Heart right ventricle (tissue), 16 donors: ENCODE measurements around the gene HEPN1. TPM values are rescaled to one million over a fixed set of nuclear protein-coding genes. Genes with fewer than 3 reads are reported as not detected.

Experiments
- ATAC-seq, 8 donors: fragments of 200-7000 bp; cut with Tn5 transposase; one replicate each; pipeline ENCODE4 v1.9.1; 2020; ENCODE audit warnings: mild to moderate bottlenecking in 8 of 8, moderate library complexity in 8 of 8, moderate number of reproducible peaks in 1 of 8
- DNase-seq, 2 donors: peaks; one replicate each; pipeline ENCODE4 v3.0.0-alpha.2; 2020
- H3K27ac ChIP-seq, 10 donors: fragments of 200-600 bp; sonication (generic) in 2 of 10; one replicate each; pipeline versions ENCODE4 v1.5.0 to v1.8.0; 2020 to 2022; ENCODE audit warnings: mild to moderate bottlenecking in 3 of 10
- H3K27me3 ChIP-seq, 7 donors: fragments of 200-600 bp; one replicate each; pipeline ENCODE4 v1.8.0; 2021 to 2022; ENCODE audit warnings: mild to moderate bottlenecking in 2 of 7
- H3K36me3 ChIP-seq, 9 donors: fragments of 200-600 bp; sonication (generic) in 1 of 9; one replicate each; pipeline versions ENCODE4 v1.5.0 to v1.8.0; 2020 to 2022; ENCODE audit warnings: mild to moderate bottlenecking in 2 of 9
- H3K4me1 ChIP-seq, 9 donors: fragments of 200-600 bp; sonication (generic) in 1 of 9; one replicate each; pipeline versions ENCODE4 v1.5.0 to v1.8.0; 2020 to 2022; ENCODE audit warnings: mild to moderate bottlenecking in 4 of 9
- H3K4me3 ChIP-seq, 10 donors: fragments of 200-600 bp; sonication (generic) in 2 of 10; one replicate each; pipeline versions ENCODE4 v1.5.0 to v1.8.0; 2020 to 2022; ENCODE audit warnings: mild to moderate bottlenecking in 7 of 10, moderate library complexity in 2 of 10
- H3K9me3 ChIP-seq, 11 donors: fragments of 200-600 bp in 10 of 11; sonication (generic) in 2 of 11; one replicate each; pipeline versions ENCODE4 v1.5.0 to v1.8.0; 2013 to 2022; ENCODE audit warnings: mild to moderate bottlenecking in 2 of 11, control low read depth in 1 of 11, moderate library complexity in 1 of 11
- CTCF ChIP-seq, 9 donors: fragments of 200-600 bp; sonication (generic) in 2 of 9; IDR thresholded peaks; one replicate each; pipeline versions ENCODE4 v1.5.0 to v1.8.0; 2021 to 2022; ENCODE audit warnings: antibody characterized with exemption in 9 of 9, mild to moderate bottlenecking in 5 of 9, moderate library complexity in 1 of 9
- WGBS, 2 donors: extraction: QIAGEN DNeasy Blood & Tissue Kit; methylation state at CpG; one replicate each; pipeline ENCODE4 v1.1.7; 2013; ENCODE audit warnings: inconsistent platforms in 1 of 2; 5-methylcytosine and 5-hydroxymethylcytosine counted together
- intact Hi-C, 10 donors: fragments of 100-400 bp; cut with DNase I; formaldehyde crosslinking; loops; one replicate each; pipeline versions ENCODE4 v1.11.1 to v1.14.2; 2022
- polyA plus RNA-seq, 2 donors: library from polyadenylated mRNA; stranded (reverse); fragments of 200-250 nt; gene quantifications; one replicate each; pipeline ENCODE4 v1.2.3, GENCODE V29; 2013
- total RNA-seq, 10 donors: library from RNA; stranded (reverse); fragmentation: NEBNext Ultra II Directional in 3 of 10; extraction: Animal tissue kit (Norgen Biotek cat#: 25700) in 3 of 10; gene quantifications; one replicate each; pipeline versions ENCODE4 v1.2.1 to v1.2.4, GENCODE V29; 2021 to 2023
- donor health status: Arrhythmogenic right ventricular cardiomyopathy.
- donor health status: ischemic (EF 13 %, LVEDD 7.1; RV severe dilation, severe dysfunction).
- donor health status: healthy with polysubstance abuse.
- donor health status: DM: no; HTN: yes; CAD: no.
- donor health status: DM: no; HTN: no; CAD: no.
- donor health status: ischemic (EF 25% LVEDD 6.9; RV normal size, moderate dysfunction).
- donor health status: ischemic (EF 25% LVEDD 5.7; RV mildly dilated, moderate dysfunction).
- donor health status: healthy.
- donor health status: DM: yes; HTN: yes; CAD: no.
- donor health status: Ischemic cardiomyopathy.
- donor health status: ischemic (EF 35%, LVEDD 5.7; RV mildly dilated, moderate dysfunction).
- donor health status: nonischemic (EF 11% LVEDD 7.7; RV severe dilation, severe dysfunction).
- donor health status: DM: yes; HTN: yes; CAD: no.
- donor health status: PGD.
- donor health status: ischemic (EF 29% LVEDD 5.4; RV normal size, mild dysfunction).
- donor health status: nonischemic (EF 23%, LVEDD 6.1; RV moderate dilation, normal function).

HEPN1 gene
- total and polyA plus RNA-seq, 12 donors = 0.03 TPM; not detected in 11

GRCh38 chr11:124898263-124898680 is 20.8 kb upstream of the HEPN1 start:
- intact Hi-C loops = loop anchor here in 1 of 10 donors (2.0 kb wide), 2 partner anchors 21 to 23 kb away; no protein-coding TSS in a partner anchor
- peaks cover 0 to 25% (median 0%) of the 10 kb centered on the region in 9 donors for H3K36me3 ChIP-seq
- peaks cover 0 to 19% (median 0%) of the 10 kb centered on the region in 7 donors for H3K27me3 ChIP-seq
- TF ChIP-seq CTCF (IDR thresholded peaks at IDR 0.05) = peak in 2 of 9 donors; percentile 13 to 24
- peak; percentile 27 to 59 (median 44) for ATAC-seq
- 36 to 57% methylated on average over 3 of the region's 3 CpGs for WGBS, 2 donors
- H3K4me1 ChIP-seq = peaks cover 11 to 77% (median 53%) of the 10 kb centered on the region in 9 donors
- peak overlapping the region in 5 of 10 donors; percentile 55 to 65 (median 60) for H3K4me3 ChIP-seq
- peak overlapping the region; percentile 82 to 95 (median 88) for H3K27ac ChIP-seq
- H3K9me3 ChIP-seq = no peaks in the 10 kb centered on the region
- no peak for DNase-seq

GRCh38 chr11:124898711-124899110 is 20.3 kb upstream of the HEPN1 start:
- intact Hi-C loops = loop anchor here in 1 of 10 donors (2.0 kb wide), 2 partner anchors 22 kb away; no protein-coding TSS in a partner anchor
- H3K27me3 ChIP-seq = peaks cover 0 to 19% (median 0%) of the 10 kb centered on the region in 7 donors
- ATAC-seq = peak; percentile 55 to 80 (median 64)
- peaks cover 11 to 72% (median 53%) of the 10 kb centered on the region in 9 donors for H3K4me1 ChIP-seq
- peak overlapping the region; percentile 82 to 95 (median 88) for H3K27ac ChIP-seq
- no peaks in the 10 kb centered on the region for H3K9me3 ChIP-seq
- H3K4me3 ChIP-seq = peak overlapping the region in 4 of 10 donors; percentile 55 to 65 (median 60)
- peaks cover 0 to 20% (median 0%) of the 10 kb centered on the region in 9 donors for H3K36me3 ChIP-seq
- DNase-seq = peak; percentile 59 to 73
- TF ChIP-seq CTCF (IDR thresholded peaks at IDR 0.05) = no peak
- WGBS, 2 donors = 25 to 30% methylated on average over 5 of the region's 5 CpGs

GRCh38 chr11:124899383-124900145 is 19.5 kb upstream of the HEPN1 start:
- H3K4me1 ChIP-seq = peaks cover 11 to 64% (median 46%) of the 10 kb centered on the region in 9 donors
- H3K9me3 ChIP-seq = no peaks in the 10 kb centered on the region
- peaks cover 0 to 12% (median 0%) of the 10 kb centered on the region in 9 donors for H3K36me3 ChIP-seq
- WGBS, 2 donors = 52 to 54% methylated on average over 6 of the region's 6 CpGs
- peak in 2 of 9 donors; percentile 8 to 10 for TF ChIP-seq CTCF (IDR thresholded peaks at IDR 0.05)
- intact Hi-C loops = loop anchor here in 1 of 10 donors (2.0 kb wide), 2 partner anchors 21 to 23 kb away; no protein-coding TSS in a partner anchor
- ATAC-seq (no peak), DNase-seq (no peak)
- H3K4me3 ChIP-seq = no peak overlapping the region
- peak overlapping the region; percentile 82 to 95 (median 88) for H3K27ac ChIP-seq
- peaks cover 0 to 19% (median 0%) of the 10 kb centered on the region in 7 donors for H3K27me3 ChIP-seq

- Histone ChIP-seq H3K4me1 (peaks cover 11 to 55% (median 46%) of the 10 kb centered on the region in 9 donors), H3K36me3 (peaks cover 0 to 3% (median 0%) of the 10 kb centered on the region in 9 donors), H3K27me3 (peaks cover 0 to 19% (median 0%) of the 10 kb centered on the region in 7 donors), H3K4me3 (peak overlapping the region in 1 of 10 donors; percentile 6), H3K9me3 (no peaks in the 10 kb centered on the region), H3K27ac (peak overlapping the region in 9 of 10 donors; percentile 82 to 95 (median 88))
- WGBS, 2 donors = 58 to 74% methylated on average over 5 of the region's 5 CpGs
- DNase-seq (peak in 1 of 2 donors; percentile 54), ATAC-seq (peak in 6 of 8 donors; percentile 18 to 58 (median 42))
- TF ChIP-seq CTCF (IDR thresholded peaks at IDR 0.05) = no peak
- intact Hi-C loops = no loop called here
Measured at GRCh38 chr11:124900464-124900863, 18.6 kb upstream of the HEPN1 start.
